ENCODE measurements around the gene COX4I1.

Gene COX4I1

GRCh38 chr16:85846461-85846860 lies 47.0 kb downstream of the COX4I1 start:
- peaks cover 7% of the 10 kb centered on the region for H3K4me1 ChIP-seq (ENCODE audit: insufficient read depth, low read length)
- H3K9ac ChIP-seq (ENCODE audit: low read length) = no peak overlapping the region
- no peaks in the 10 kb centered on the region for H3K9me3 ChIP-seq (ENCODE audit: low read length)
- H3K36me3 ChIP-seq (ENCODE audit: insufficient read depth, low read length) = no peaks in the 10 kb centered on the region
- H3K27ac ChIP-seq (ENCODE audit: low read depth, low read length) = no peak overlapping the region
- no peaks in the 10 kb centered on the region for H3K27me3 ChIP-seq (ENCODE audit: control insufficient read depth in 1 of 2, insufficient read depth in 2 of 2, low read length in 2 of 2)
- H3K4me3 ChIP-seq (ENCODE audit: low read depth in 1 of 2, low read length in 2 of 2) = no peak overlapping the region

- Histone ChIP-seq H3K4me3 (ENCODE audit: low read depth in 1 of 2, low read length in 2 of 2) (no peak overlapping the region), H3K36me3 (ENCODE audit: insufficient read depth, low read length) (no peaks in the 10 kb centered on the region), H3K4me1 (ENCODE audit: insufficient read depth, low read length) (peaks cover 7% of the 10 kb centered on the region), H3K9ac (ENCODE audit: low read length) (no peak overlapping the region), H3K27ac (ENCODE audit: low read depth, low read length) (no peak overlapping the region), H3K9me3 (ENCODE audit: low read length) (no peaks in the 10 kb centered on the region), H3K27me3 (ENCODE audit: control insufficient read depth in 1 of 2, insufficient read depth in 2 of 2, low read length in 2 of 2) (no peaks in the 10 kb centered on the region)
Observed at GRCh38 chr16:85847036-85847435, 47.5 kb downstream of the COX4I1 start.

- H3K9me3 ChIP-seq (ENCODE audit: low read length) = no peaks in the 10 kb centered on the region
- H3K4me1 ChIP-seq (ENCODE audit: insufficient read depth, low read length) = peaks cover 7% of the 10 kb centered on the region
- H3K27me3 ChIP-seq (ENCODE audit: control insufficient read depth in 1 of 2, insufficient read depth in 2 of 2, low read length in 2 of 2) = no peaks in the 10 kb centered on the region
- H3K9ac ChIP-seq (ENCODE audit: low read length) = no peak overlapping the region
- H3K27ac ChIP-seq (ENCODE audit: low read depth, low read length) = no peak overlapping the region
- H3K36me3 ChIP-seq (ENCODE audit: insufficient read depth, low read length) = no peaks in the 10 kb centered on the region
- H3K4me3 ChIP-seq (ENCODE audit: low read depth in 1 of 2, low read length in 2 of 2) = no peak overlapping the region
Observed at GRCh38 chr16:85847681-85848601, 48.4 kb downstream of the COX4I1 start.

GRCh38 chr16:85848986-85849385 lies 49.5 kb downstream of the COX4I1 start:
- H3K9me3 ChIP-seq (ENCODE audit: low read length) = no peaks in the 10 kb centered on the region
- H3K27me3 ChIP-seq (ENCODE audit: control insufficient read depth in 1 of 2, insufficient read depth in 2 of 2, low read length in 2 of 2) = no peaks in the 10 kb centered on the region
- H3K27ac ChIP-seq (ENCODE audit: low read depth, low read length) = no peak overlapping the region
- peaks cover 7% of the 10 kb centered on the region for H3K4me1 ChIP-seq (ENCODE audit: insufficient read depth, low read length)
- no peak overlapping the region for H3K9ac ChIP-seq (ENCODE audit: low read length)
- H3K36me3 ChIP-seq (ENCODE audit: insufficient read depth, low read length) = no peaks in the 10 kb centered on the region
- H3K4me3 ChIP-seq (ENCODE audit: low read depth in 1 of 2, low read length in 2 of 2) = no peak overlapping the region

GRCh38 chr16:85849388-85849787 lies 49.9 kb downstream of the COX4I1 start:
- no peak overlapping the region for H3K4me3 ChIP-seq (ENCODE audit: low read depth in 1 of 2, low read length in 2 of 2)
- no peaks in the 10 kb centered on the region for H3K9me3 ChIP-seq (ENCODE audit: low read length)
- H3K27me3 ChIP-seq (ENCODE audit: control insufficient read depth in 1 of 2, insufficient read depth in 2 of 2, low read length in 2 of 2) = no peaks in the 10 kb centered on the region
- H3K27ac ChIP-seq (ENCODE audit: low read depth, low read length) = no peak overlapping the region
- peaks cover 6% of the 10 kb centered on the region for H3K4me1 ChIP-seq (ENCODE audit: insufficient read depth, low read length)
- H3K36me3 ChIP-seq (ENCODE audit: insufficient read depth, low read length) = no peaks in the 10 kb centered on the region
- no peak overlapping the region for H3K9ac ChIP-seq (ENCODE audit: low read length)

- H3K27me3 ChIP-seq (ENCODE audit: control insufficient read depth in 1 of 2, insufficient read depth in 2 of 2, low read length in 2 of 2) = no peaks in the 10 kb centered on the region
- H3K4me3 ChIP-seq (ENCODE audit: low read depth in 1 of 2, low read length in 2 of 2) = no peak overlapping the region
- no peaks in the 10 kb centered on the region for H3K9me3 ChIP-seq (ENCODE audit: low read length)
- no peak overlapping the region for H3K27ac ChIP-seq (ENCODE audit: low read depth, low read length)
- no peaks in the 10 kb centered on the region for H3K4me1 ChIP-seq (ENCODE audit: insufficient read depth, low read length)
- no peak overlapping the region for H3K9ac ChIP-seq (ENCODE audit: low read length)
- no peaks in the 10 kb centered on the region for H3K36me3 ChIP-seq (ENCODE audit: insufficient read depth, low read length)
Observed at GRCh38 chr16:85850344-85850880, 50.9 kb downstream of the COX4I1 start.

- H3K36me3 ChIP-seq (ENCODE audit: insufficient read depth, low read length) = no peaks in the 10 kb centered on the region
- H3K9ac ChIP-seq (ENCODE audit: low read length) = no peak overlapping the region
- H3K27me3 ChIP-seq (ENCODE audit: control insufficient read depth in 1 of 2, insufficient read depth in 2 of 2, low read length in 2 of 2) = no peaks in the 10 kb centered on the region
- no peaks in the 10 kb centered on the region for H3K4me1 ChIP-seq (ENCODE audit: insufficient read depth, low read length)
- H3K27ac ChIP-seq (ENCODE audit: low read depth, low read length) = no peak overlapping the region
- no peak overlapping the region for H3K4me3 ChIP-seq (ENCODE audit: low read depth in 1 of 2, low read length in 2 of 2)
- H3K9me3 ChIP-seq (ENCODE audit: low read length) = no peaks in the 10 kb centered on the region
Observed at GRCh38 chr16:85851034-85851785, 51.7 kb downstream of the COX4I1 start.

- Histone ChIP-seq H3K4me1 (ENCODE audit: insufficient read depth, low read length) (no peaks in the 10 kb centered on the region), H3K9me3 (ENCODE audit: low read length) (no peaks in the 10 kb centered on the region), H3K9ac (ENCODE audit: low read length) (no peak overlapping the region), H3K27ac (ENCODE audit: low read depth, low read length) (no peak overlapping the region), H3K4me3 (ENCODE audit: low read depth in 1 of 2, low read length in 2 of 2) (no peak overlapping the region), H3K27me3 (ENCODE audit: control insufficient read depth in 1 of 2, insufficient read depth in 2 of 2, low read length in 2 of 2) (no peaks in the 10 kb centered on the region), H3K36me3 (ENCODE audit: insufficient read depth, low read length) (no peaks in the 10 kb centered on the region)
Observed at GRCh38 chr16:85853547-85854545, 54.4 kb downstream of the COX4I1 start.

- H3K9ac ChIP-seq (ENCODE audit: low read length) = no peak overlapping the region
- no peaks in the 10 kb centered on the region for H3K27me3 ChIP-seq (ENCODE audit: control insufficient read depth in 1 of 2, insufficient read depth in 2 of 2, low read length in 2 of 2)
- H3K36me3 ChIP-seq (ENCODE audit: insufficient read depth, low read length) = no peaks in the 10 kb centered on the region
- no peak overlapping the region for H3K4me3 ChIP-seq (ENCODE audit: low read depth in 1 of 2, low read length in 2 of 2)
- no peaks in the 10 kb centered on the region for H3K4me1 ChIP-seq (ENCODE audit: insufficient read depth, low read length)
- no peak overlapping the region for H3K27ac ChIP-seq (ENCODE audit: low read depth, low read length)
- no peaks in the 10 kb centered on the region for H3K9me3 ChIP-seq (ENCODE audit: low read length)
Observed at GRCh38 chr16:85854935-85855334, 55.4 kb downstream of the COX4I1 start.

- Histone ChIP-seq H3K4me1 (ENCODE audit: insufficient read depth, low read length) (no peaks in the 10 kb centered on the region), H3K4me3 (ENCODE audit: low read depth in 1 of 2, low read length in 2 of 2) (no peak overlapping the region), H3K27ac (ENCODE audit: low read depth, low read length) (no peak overlapping the region), H3K27me3 (ENCODE audit: control insufficient read depth in 1 of 2, insufficient read depth in 2 of 2, low read length in 2 of 2) (no peaks in the 10 kb centered on the region), H3K9ac (ENCODE audit: low read length) (no peak overlapping the region), H3K9me3 (ENCODE audit: low read length) (no peaks in the 10 kb centered on the region), H3K36me3 (ENCODE audit: insufficient read depth, low read length) (no peaks in the 10 kb centered on the region)
Observed at GRCh38 chr16:85856079-85856478, 56.6 kb downstream of the COX4I1 start.
